GM19193 (cell line): ENCODE measurements around the gene ALPI.

Source experiments
- POLR2A ChIP-seq: IDR thresholded peaks from 4 replicates; pipeline ENCODE4 v1.6.1; 2011; ENCODE audit not compliant: insufficient read depth, insufficient read length; ENCODE audit errors: extremely low read depth

Gene ALPI

GRCh38 chr2:232502511-232502910 is 46.6 kb downstream of the ALPI start:
- TF ChIP-seq POLR2A, result no peak

- TF ChIP-seq POLR2A, result no peak
These were observed 47.2 kb downstream of the ALPI start for GRCh38 chr2:232502911-232503808.

DNA sequence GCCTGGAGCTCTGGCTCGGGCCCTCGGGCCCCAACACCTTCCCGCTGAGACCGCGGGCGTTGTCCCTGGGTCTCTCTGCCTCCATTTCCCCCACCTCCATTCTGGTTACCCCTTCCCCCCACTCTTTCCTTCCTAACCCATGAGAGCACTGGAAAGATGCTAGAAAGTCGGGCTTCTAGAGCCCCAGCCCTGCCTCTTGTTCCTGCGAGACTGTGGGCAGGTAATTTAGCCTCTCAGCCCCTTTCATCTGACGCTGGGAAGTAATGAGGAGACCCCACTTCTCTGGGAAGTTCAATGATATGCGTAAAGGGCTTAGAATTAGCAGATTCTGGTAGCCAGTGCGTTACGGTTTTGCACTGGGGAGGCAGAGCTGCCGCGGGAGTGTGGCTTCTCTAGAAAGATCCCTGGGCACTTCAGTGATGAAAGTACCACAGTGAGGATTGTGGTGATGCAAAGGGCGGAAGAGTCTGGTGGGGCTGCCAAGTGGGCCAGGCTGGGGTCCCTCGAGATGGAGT is 47.9 kb downstream of the ALPI start:
- no peak for TF ChIP-seq POLR2A

DNA sequence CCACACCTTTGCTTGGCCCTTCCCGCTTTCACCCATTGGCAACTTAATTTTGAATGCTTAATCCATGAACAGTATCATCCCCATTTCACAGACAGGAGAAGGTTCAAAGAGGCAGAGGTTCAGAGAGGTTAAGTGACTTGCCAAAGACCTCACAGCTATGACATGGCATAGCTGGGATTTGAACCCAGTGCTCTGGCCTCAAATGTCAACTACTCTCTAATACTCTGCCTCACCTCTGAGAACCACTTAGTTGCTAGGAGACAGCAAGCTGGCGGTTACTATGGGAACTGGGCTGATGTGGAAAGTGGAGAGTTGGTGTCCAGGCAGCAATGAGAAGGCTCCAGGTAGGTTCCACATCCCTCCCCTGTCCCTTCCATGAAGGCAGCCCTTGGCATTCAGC is 48.5 kb downstream of the ALPI start:
- no peak for TF ChIP-seq POLR2A

DNA sequence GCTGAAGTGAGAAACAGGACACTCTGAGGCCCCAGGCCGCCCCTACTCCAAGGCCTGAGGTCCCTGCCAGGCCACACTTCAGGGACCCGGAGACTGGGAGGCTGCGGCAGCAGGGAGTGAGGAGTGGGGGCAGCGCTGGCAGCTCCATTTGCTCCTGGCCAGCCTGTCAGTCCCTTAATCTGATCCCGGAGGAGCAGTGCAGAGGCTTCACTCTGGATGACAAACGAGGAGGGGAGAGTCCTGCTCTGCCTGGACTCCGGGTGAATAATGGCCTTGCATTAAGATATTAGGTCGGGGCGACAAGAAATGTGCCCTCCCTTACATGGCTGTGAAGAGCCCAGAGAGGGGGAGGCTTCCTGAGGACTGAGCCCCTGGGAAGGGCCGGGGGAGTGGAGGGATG is 49.9 kb downstream of the ALPI start:
- no peak for TF ChIP-seq POLR2A

GRCh38 chr2:232506709-232507108 is 50.8 kb downstream of the ALPI start:
- no peak for TF ChIP-seq POLR2A

DNA sequence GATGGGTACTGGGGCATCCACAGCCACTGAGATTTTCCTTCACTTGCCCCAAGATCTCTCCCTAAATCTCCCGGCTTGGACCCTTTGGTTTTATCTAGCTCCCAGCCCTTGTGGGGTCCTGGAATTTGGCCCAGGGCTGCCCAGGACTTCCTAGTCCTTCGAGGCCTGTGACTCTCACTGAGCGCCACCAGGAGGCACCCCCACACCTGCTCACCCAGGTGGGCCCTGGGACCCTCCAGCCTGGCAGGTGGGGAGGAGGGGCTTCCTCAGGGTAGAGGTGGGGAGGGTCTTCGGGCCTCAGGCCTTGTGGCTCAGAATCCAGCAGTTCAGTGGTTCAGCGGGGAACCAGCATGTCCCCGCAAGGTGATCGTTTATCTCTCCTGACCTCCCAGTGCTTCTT is 52.3 kb downstream of the ALPI start:
- TF ChIP-seq POLR2A, result no peak
